H9 (cell line): ENCODE data around the gene RIBC2. TPM values are rescaled to one million over a fixed set of nuclear protein-coding genes. Genes with fewer than 3 reads are reported as not detected.

Source experiments
- DNase-seq: peaks from one replicate; pipeline ENCODE4 v3.0.0-alpha.2; 2017
- H2AFZ ChIP-seq: one replicate; pipeline ENCODE4 v1.6.1; 2013; ENCODE audit warnings: mild to moderate bottlenecking, low read length, control low read depth, moderate library complexity
- H2AK5ac ChIP-seq: 2 replicates; pipeline ENCODE4 v1.6.1; 2013; ENCODE audit warnings: low read length, control low read depth, mixed read lengths; ENCODE audit not compliant: insufficient read length
- H2BK120ac ChIP-seq: one replicate; pipeline ENCODE4 v1.6.1; 2013; ENCODE audit warnings: low read depth, mild to moderate bottlenecking, low read length, control low read depth, inconsistent platforms; ENCODE audit not compliant: poor library complexity, severe bottlenecking
- H2BK12ac ChIP-seq: 2 replicates; pipeline ENCODE4 v1.6.1; 2013; ENCODE audit warnings: low read length, control low read depth, mixed read lengths, low read depth; ENCODE audit not compliant: insufficient read length
- H2BK15ac ChIP-seq: 2 replicates; pipeline ENCODE4 v1.6.1; 2013; ENCODE audit warnings: low read depth, low read length, control low read depth
- H2BK20ac ChIP-seq: one replicate; pipeline ENCODE4 v1.6.1; 2013; ENCODE audit warnings: low read depth, mild to moderate bottlenecking, low read length, control low read depth, inconsistent platforms; ENCODE audit not compliant: poor library complexity, severe bottlenecking
- H2BK5ac ChIP-seq: 2 replicates; pipeline ENCODE4 v1.6.1; 2013; ENCODE audit warnings: low read length, control low read depth, mixed read lengths; ENCODE audit not compliant: insufficient read length
- H3K14ac ChIP-seq: 2 replicates; pipeline ENCODE4 v1.6.1; 2013; ENCODE audit warnings: low read length, control low read depth; ENCODE audit not compliant: insufficient read depth
- H3K18ac ChIP-seq: 2 replicates; pipeline ENCODE4 v1.6.1; 2013; ENCODE audit warnings: low read depth, mild to moderate bottlenecking, mixed read lengths, low read length, control low read depth; ENCODE audit not compliant: insufficient read length
- H3K23ac ChIP-seq: 2 replicates; pipeline ENCODE4 v1.6.1; 2013; ENCODE audit warnings: low read length, control low read depth, mixed read lengths, low read depth; ENCODE audit not compliant: insufficient read length
- H3K23me2 ChIP-seq: 2 replicates; pipeline ENCODE4 v1.6.1; 2013; ENCODE audit warnings: low read depth, mild to moderate bottlenecking, mixed read lengths, low read length, control low read depth; ENCODE audit not compliant: insufficient read length, poor library complexity, severe bottlenecking
- H3K27ac ChIP-seq: 2 replicates; pipeline ENCODE4 v1.5.1; 2013; ENCODE audit warnings: low read length, control low read depth, mixed read lengths, low read depth; ENCODE audit not compliant: insufficient read length
- H3K27me3 ChIP-seq: 2 replicates; pipeline ENCODE4 v1.6.1; 2013; ENCODE audit warnings: low read length, control low read depth, inconsistent platforms; ENCODE audit not compliant: insufficient read depth
- H3K4ac ChIP-seq: 2 replicates; pipeline ENCODE4 v1.6.1; 2013; ENCODE audit warnings: low read depth, mild to moderate bottlenecking, control low read depth, inconsistent platforms, low read length, moderate library complexity
- H3K4me1 ChIP-seq: 2 replicates; pipeline ENCODE4 v1.6.1; 2013; ENCODE audit warnings: low read length, control low read depth, inconsistent platforms; ENCODE audit not compliant: insufficient read depth
- H3K4me2 ChIP-seq: 2 replicates; pipeline ENCODE4 v1.6.1; 2013; ENCODE audit warnings: low read length, control low read depth, mixed read lengths; ENCODE audit not compliant: insufficient read length, insufficient read depth
- H3K56ac ChIP-seq: 2 replicates; pipeline ENCODE4 v1.6.1; 2013; ENCODE audit warnings: low read depth, mild to moderate bottlenecking, mixed read lengths, low read length, control low read depth; ENCODE audit not compliant: insufficient read length
- H3K79me1 ChIP-seq: 2 replicates; pipeline ENCODE4 v1.6.1; 2013; ENCODE audit warnings: low read depth, mild to moderate bottlenecking, moderate library complexity, low read length, control low read depth, inconsistent platforms; ENCODE audit not compliant: insufficient read depth, poor library complexity, severe bottlenecking
- H3K79me2 ChIP-seq: 2 replicates; pipeline ENCODE4 v1.6.1; 2013; ENCODE audit warnings: low read length, control low read depth, inconsistent platforms; ENCODE audit not compliant: insufficient read depth
- H3K9ac ChIP-seq: 2 replicates; pipeline ENCODE4 v1.6.1; 2013; ENCODE audit warnings: low read length, control low read depth, mixed read lengths; ENCODE audit not compliant: insufficient read length; ENCODE audit errors: extremely low read depth
- H3K9me3 ChIP-seq: one replicate; pipeline ENCODE4 v1.6.1; 2013; ENCODE audit warnings: low read depth, low read length, inconsistent platforms; ENCODE audit not compliant: control insufficient read depth
- H3T11ph ChIP-seq: one replicate; pipeline ENCODE4 v1.6.1; 2013; ENCODE audit warnings: mild to moderate bottlenecking, low read length, control low read depth, inconsistent platforms
- H4K20me1 ChIP-seq: one replicate; pipeline ENCODE4 v1.6.1; 2013; ENCODE audit not compliant: control insufficient read depth, insufficient read length, insufficient read depth
- H4K5ac ChIP-seq: 2 replicates; pipeline ENCODE4 v1.6.1; 2013; ENCODE audit warnings: low read depth, mild to moderate bottlenecking, mixed read lengths, low read length, control low read depth; ENCODE audit not compliant: insufficient read length
- H4K8ac ChIP-seq: replicated peaks from 2 replicates; pipeline ENCODE4 v1.6.1; 2013; ENCODE audit warnings: low read length, control low read depth, mixed read lengths, low read depth; ENCODE audit not compliant: insufficient read length
- H4K91ac ChIP-seq: 2 replicates; pipeline ENCODE4 v1.6.1; 2013; ENCODE audit warnings: low read depth, mild to moderate bottlenecking, moderate library complexity, mixed read lengths, low read length, control low read depth; ENCODE audit not compliant: insufficient read length
- H3K27ac Mint-ChIP-seq, 3 experiments: 2 replicates in 2 of 3; 3 replicates in 1 of 3; pipeline ENCODE4 v1.8.0; 2020 to 2021; ENCODE audit warnings: mixed read lengths in 3 of 3, mild to moderate bottlenecking in 1 of 3, moderate library complexity in 1 of 3
- H3K27me3 Mint-ChIP-seq: 2 replicates; pipeline ENCODE4 v1.8.0; 2021; ENCODE audit warnings: low read depth, mild to moderate bottlenecking, moderate library complexity, mixed read lengths
- H3K36me3 Mint-ChIP-seq, 3 experiments: 2 replicates in 2 of 3; 3 replicates in 1 of 3; pipeline ENCODE4 v1.8.0; 2020 to 2021; ENCODE audit warnings: low read depth in 3 of 3, mixed read lengths in 3 of 3; ENCODE audit not compliant: insufficient read depth in 1 of 3
- H3K4me1 Mint-ChIP-seq, 2 experiments: 2 replicates each; pipeline ENCODE4 v1.8.0; 2020; ENCODE audit warnings: mixed read lengths in 2 of 2
- H3K4me3 Mint-ChIP-seq, 2 experiments: 2 replicates in 1 of 2; 3 replicates in 1 of 2; pipeline ENCODE4 v1.8.0; 2020 to 2021; ENCODE audit warnings: mild to moderate bottlenecking in 2 of 2, mixed read lengths in 2 of 2, moderate library complexity in 1 of 2
- H3K9me3 Mint-ChIP-seq, 2 experiments: 2 replicates in 1 of 2; 3 replicates in 1 of 2; pipeline ENCODE4 v1.8.0; 2020; ENCODE audit warnings: mild to moderate bottlenecking in 2 of 2, mixed read lengths in 2 of 2, moderate library complexity in 1 of 2
- WGBS: extraction: QIAGEN DNeasy Blood & Tissue Kit; methylation state at CpG from one replicate; pipeline ENCODE4 v1.1.7; 2013; ENCODE audit warnings: missing lambda C conversion rate, low lambda C conversion rate, mixed read lengths; ENCODE audit not compliant: insufficient read length; ENCODE audit errors: extremely low coverage; 5-methylcytosine and 5-hydroxymethylcytosine counted together
- total RNA-seq: library from RNA; stranded (reverse); gene quantifications from 2 replicates; pipeline ENCODE4 v1.2.1, GENCODE V29; 2021
- TF ChIP-seq, protein P1 (sequence below): fragments of 200-600 bp; sonication (generic); conservative IDR thresholded peaks from 3 replicates; pipeline ENCODE4 v1.8.0; 2021; ENCODE audit warnings: antibody characterized with exemption, mild to moderate bottlenecking

RIBC2 gene
- total RNA-seq, 1 experiment from 2014 or later, result 4.1 TPM

DNA sequence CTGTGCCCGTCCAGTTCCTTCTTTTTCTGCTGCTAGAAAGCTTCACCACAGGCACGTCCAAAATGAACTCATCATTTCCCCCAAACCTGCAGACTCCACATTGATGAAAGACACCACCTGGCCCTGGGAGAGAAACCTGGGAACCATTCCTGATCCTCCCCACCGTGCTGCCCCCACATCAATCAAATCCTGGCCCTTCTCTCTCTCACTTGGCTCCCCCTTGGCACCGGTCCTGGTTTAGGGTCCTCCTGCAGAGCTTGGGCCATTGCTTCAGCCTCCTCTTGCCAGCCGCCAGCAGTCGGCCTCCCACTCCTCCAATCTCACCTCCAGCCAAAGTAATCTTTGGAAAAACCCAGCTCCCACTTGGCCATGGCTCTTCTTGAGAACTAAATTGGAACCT, 38.5 kb downstream of the RIBC2 start:
- H3K27ac ChIP-seq, result no peak overlapping the region
- no peaks in the 10 kb centered on the region for H3K4me1 ChIP-seq
- no peaks in the 10 kb centered on the region for H3K36me3 Mint-ChIP-seq
- no peak overlapping the region for H3K4me3 Mint-ChIP-seq
- no peak overlapping the region for H3K23ac ChIP-seq
- TF ChIP-seq, protein P1, sequence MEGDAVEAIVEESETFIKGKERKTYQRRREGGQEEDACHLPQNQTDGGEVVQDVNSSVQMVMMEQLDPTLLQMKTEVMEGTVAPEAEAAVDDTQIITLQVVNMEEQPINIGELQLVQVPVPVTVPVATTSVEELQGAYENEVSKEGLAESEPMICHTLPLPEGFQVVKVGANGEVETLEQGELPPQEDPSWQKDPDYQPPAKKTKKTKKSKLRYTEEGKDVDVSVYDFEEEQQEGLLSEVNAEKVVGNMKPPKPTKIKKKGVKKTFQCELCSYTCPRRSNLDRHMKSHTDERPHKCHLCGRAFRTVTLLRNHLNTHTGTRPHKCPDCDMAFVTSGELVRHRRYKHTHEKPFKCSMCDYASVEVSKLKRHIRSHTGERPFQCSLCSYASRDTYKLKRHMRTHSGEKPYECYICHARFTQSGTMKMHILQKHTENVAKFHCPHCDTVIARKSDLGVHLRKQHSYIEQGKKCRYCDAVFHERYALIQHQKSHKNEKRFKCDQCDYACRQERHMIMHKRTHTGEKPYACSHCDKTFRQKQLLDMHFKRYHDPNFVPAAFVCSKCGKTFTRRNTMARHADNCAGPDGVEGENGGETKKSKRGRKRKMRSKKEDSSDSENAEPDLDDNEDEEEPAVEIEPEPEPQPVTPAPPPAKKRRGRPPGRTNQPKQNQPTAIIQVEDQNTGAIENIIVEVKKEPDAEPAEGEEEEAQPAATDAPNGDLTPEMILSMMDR, result no peak
- no peak overlapping the region for H4K5ac ChIP-seq
- H3K9me3 Mint-ChIP-seq, result no peaks in the 10 kb centered on the region
- H2BK5ac ChIP-seq, result no peak overlapping the region
- no peaks in the 10 kb centered on the region for H3K9me3 ChIP-seq
- H2BK15ac ChIP-seq, result no peak overlapping the region
- H2AFZ ChIP-seq, result no peak overlapping the region
- no CpG with 5 or more reads among the region's 6 CpGs for WGBS
- H2BK120ac ChIP-seq, result no peak overlapping the region
- H4K8ac ChIP-seq, result no peak overlapping the region
- H3K4ac ChIP-seq, result no peak overlapping the region
- DNase-seq, result no peak
- no peak overlapping the region for H3T11ph ChIP-seq
- no peaks in the 10 kb centered on the region for H3K79me2 ChIP-seq
- no peak overlapping the region for H3K27ac Mint-ChIP-seq
- H3K4me2 ChIP-seq, result no peak overlapping the region
- H3K4me1 Mint-ChIP-seq, result no peaks in the 10 kb centered on the region
- H3K18ac ChIP-seq, result no peak overlapping the region
- no peaks in the 10 kb centered on the region for H3K27me3 ChIP-seq
- no peak overlapping the region for H2BK12ac ChIP-seq
- no peak overlapping the region for H3K9ac ChIP-seq
- H2BK20ac ChIP-seq, result no peak overlapping the region
- H3K23me2 ChIP-seq, result no peaks in the 10 kb centered on the region
- H3K27me3 Mint-ChIP-seq, result peaks cover 12% of the 10 kb centered on the region
- H4K91ac ChIP-seq, result no peak overlapping the region
- no peak overlapping the region for H3K56ac ChIP-seq
- H3K14ac ChIP-seq, result no peak overlapping the region
- no peaks in the 10 kb centered on the region for H3K79me1 ChIP-seq
- no peaks in the 10 kb centered on the region for H4K20me1 ChIP-seq
- no peak overlapping the region for H2AK5ac ChIP-seq
